NCI-H2107 (cell line): ENCODE measurements around the gene LRRC14B.
A peak's percentile ranks its signal among the peaks of the same experiment; 100 is the strongest.
"Not testable (repeated sequence)": the region's sequence is repeated elsewhere in the genome, so short reads cannot be mapped to it uniquely, and the experiment has no call there.

Source experiments
- DNase-seq: peaks from one replicate; lab custom pipeline; 2025; lab: John Stamatoyannopoulos, UW

Gene LRRC14B

GRCh38 chr5:207599-207998 lies 16.3 kb downstream of the LRRC14B start:
- no peak for DNase-seq

- DNase-seq, result no peak
Observed at GRCh38 chr5:208449-209114, 17.3 kb downstream of the LRRC14B start.

GRCh38 chr5:213803-214395 lies 22.6 kb downstream of the LRRC14B start:
- DNase-seq, result no peak

- DNase-seq, result not testable (repeated sequence)
Observed at GRCh38 chr5:215256-215655, 24.0 kb downstream of the LRRC14B start.

GRCh38 chr5:216076-216475 lies 24.8 kb downstream of the LRRC14B start:
- DNase-seq, result not testable (repeated sequence)

GRCh38 chr5:217494-218456 lies 26.5 kb downstream of the LRRC14B start, which contains the start of the genes CCDC127 and SDHA:
CCDC127 (minus strand) TSS chr5:218153; CDS start chr5:216849, 1,304 bp downstream.
SDHA (plus strand) TSS chr5:218320; CDS start chr5:218356, 36 bp downstream.
- peak; percentile 96 for DNase-seq

- no peak for DNase-seq
Observed at GRCh38 chr5:218457-219291, 27.4 kb downstream of the LRRC14B start.

- DNase-seq, result no peak
Observed at GRCh38 chr5:219460-219863, 28.2 kb downstream of the LRRC14B start.

- no peak for DNase-seq
Observed at GRCh38 chr5:219991-220390, 28.7 kb downstream of the LRRC14B start.

- not testable (repeated sequence) for DNase-seq
Observed at GRCh38 chr5:222951-223715, 31.8 kb downstream of the LRRC14B start.

GRCh38 chr5:223791-224190 lies 32.5 kb downstream of the LRRC14B start:
- DNase-seq, result no peak

- DNase-seq, result no peak
Observed at GRCh38 chr5:225334-225733, 34.0 kb downstream of the LRRC14B start.

GRCh38 chr5:227375-227774 lies 36.1 kb downstream of the LRRC14B start:
- not testable (repeated sequence) for DNase-seq

- no peak for DNase-seq
Observed at GRCh38 chr5:228886-229285, 37.6 kb downstream of the LRRC14B start.

- DNase-seq, result no peak
Observed at GRCh38 chr5:230711-231110, 39.4 kb downstream of the LRRC14B start.

- DNase-seq, result no peak
Observed at GRCh38 chr5:231661-232060, 40.4 kb downstream of the LRRC14B start.

- not testable (repeated sequence) for DNase-seq
Observed at GRCh38 chr5:233426-233825, 42.1 kb downstream of the LRRC14B start.

- no peak for DNase-seq
Observed at GRCh38 chr5:234450-234849, 43.2 kb downstream of the LRRC14B start.

- not testable (repeated sequence) for DNase-seq
Observed at GRCh38 chr5:235527-235926, 44.2 kb downstream of the LRRC14B start.

- not testable (repeated sequence) for DNase-seq
Observed at GRCh38 chr5:237931-238330, 46.6 kb downstream of the LRRC14B start.

- not testable (repeated sequence) for DNase-seq
Observed at GRCh38 chr5:240550-240949, 49.3 kb downstream of the LRRC14B start.
